GM15510 (cell line): Measurements from ENCODE around the gene IPPK.

Experiments used
- POLR2A ChIP-seq: IDR thresholded peaks from 3 replicates; pipeline ENCODE4 v1.6.1; 2011; ENCODE audit warnings: borderline replicate concordance; ENCODE audit not compliant: insufficient read length; ENCODE audit errors: extremely low read depth

The IPPK gene

DNA sequence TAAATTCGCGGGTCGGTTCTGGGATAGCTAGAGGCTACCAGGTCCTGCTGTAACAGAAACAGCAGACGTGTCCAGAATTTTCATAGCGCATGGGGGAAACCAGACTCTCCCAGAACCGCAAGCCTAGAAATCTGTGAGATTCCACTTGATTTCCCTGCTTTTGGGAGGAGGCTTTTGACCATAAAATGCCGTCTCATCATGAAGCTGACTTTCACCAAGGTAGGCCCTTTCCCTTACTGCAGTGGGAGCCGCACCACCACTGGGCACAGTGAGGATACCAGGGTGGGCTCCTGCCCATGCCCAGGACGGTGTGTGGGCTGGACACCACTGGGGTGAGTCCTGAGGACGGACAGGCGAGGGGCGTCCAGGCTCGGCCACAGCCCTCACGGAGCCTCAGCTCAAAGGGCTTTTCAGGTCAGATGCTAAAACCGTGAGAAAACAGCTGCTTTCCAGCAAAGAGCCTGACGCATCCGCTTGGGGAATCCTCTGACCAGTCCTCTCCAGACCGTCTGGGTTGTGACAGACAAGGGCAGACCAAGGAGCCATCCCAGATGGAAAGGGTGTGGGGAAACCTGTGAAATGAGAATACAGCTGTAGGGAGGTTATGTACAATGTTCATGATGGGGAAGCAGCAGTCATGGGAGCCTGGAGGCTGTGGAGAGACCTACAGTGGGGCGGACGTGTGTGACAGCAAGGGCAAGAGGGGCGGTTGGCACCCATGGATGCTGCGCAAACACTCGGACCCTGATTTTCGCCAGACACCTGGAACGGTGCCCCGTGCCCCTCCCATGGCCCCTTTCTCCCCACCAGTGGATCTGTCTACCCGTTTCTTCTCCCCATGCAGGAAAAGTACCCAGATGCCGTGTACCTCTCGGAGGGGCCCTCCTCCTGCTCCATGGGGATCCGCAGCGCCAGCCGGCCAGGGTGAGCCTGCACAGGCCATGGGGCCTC is 59.2 kb downstream of the IPPK start:
- no peak for TF ChIP-seq POLR2A

DNA sequence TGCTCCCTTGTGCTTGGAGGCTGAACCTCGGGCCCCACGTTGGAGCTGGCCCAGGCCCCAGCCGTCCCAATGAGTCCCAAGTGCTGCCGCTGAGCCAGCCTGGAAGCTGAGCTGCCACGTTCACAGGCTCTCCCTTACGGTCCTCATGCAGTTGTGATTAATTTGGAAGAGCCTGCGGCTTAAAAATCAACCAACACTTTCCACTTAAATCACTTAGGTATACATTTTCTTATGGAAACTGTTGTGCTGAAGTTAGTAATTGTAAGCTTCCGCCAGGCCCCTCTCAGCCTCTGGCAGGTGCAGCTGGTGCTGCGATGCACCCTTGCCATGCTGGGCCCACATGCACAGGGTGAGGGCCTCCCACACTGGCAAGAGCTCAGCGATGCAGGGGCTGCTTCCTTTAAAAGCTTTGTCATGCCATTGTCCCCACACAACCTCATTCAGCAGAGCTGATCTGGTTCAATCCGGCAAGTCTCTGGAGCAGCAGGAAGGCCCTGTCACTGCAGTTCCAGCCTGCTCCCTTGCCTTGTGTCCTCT is 61.0 kb downstream of the IPPK start:
- no peak for TF ChIP-seq POLR2A

- no peak for TF ChIP-seq POLR2A
Observed at GRCh38 chr9:92608241-92608908, 61.6 kb downstream of the IPPK start.

GRCh38 chr9:92607773-92608172 is 62.2 kb downstream of the IPPK start:
- TF ChIP-seq POLR2A, result no peak

DNA sequence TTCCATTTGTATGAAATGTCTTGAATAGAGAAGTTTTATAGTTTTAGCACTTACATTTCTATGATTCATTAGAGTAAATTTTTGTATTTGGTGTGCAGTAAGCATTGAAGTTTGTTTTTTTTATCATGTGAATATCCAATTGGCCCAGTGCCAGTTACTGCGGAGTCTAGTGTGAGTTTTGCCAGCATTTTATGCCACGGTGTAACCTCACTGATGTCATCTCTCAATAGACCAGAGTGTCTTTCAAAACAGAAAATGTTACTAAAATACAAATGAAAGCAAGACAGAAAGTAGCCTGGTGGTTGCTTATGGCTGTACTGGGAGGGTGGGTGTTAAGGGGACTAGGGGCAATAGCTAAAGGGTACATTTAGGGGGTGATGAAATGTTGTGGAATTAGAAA is 62.8 kb downstream of the IPPK start:
- no peak for TF ChIP-seq POLR2A

DNA sequence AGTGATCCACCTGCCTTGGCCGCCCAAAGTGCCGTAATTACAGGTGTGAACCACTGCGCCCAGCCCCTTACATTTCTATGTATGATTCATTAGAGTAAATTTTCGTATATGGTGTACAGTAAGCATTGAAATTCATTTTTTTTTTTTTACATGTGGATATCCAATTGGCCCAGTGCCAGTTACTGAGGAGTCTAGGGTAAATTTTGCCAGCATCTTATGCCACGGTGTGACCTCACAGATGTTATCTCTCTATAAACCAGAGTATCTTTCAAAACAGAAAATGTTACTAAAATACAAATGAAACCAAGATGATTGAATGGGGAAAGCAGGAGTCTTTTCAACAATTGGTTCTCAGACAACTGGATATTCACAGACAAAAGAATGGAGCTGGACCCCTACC is 64.7 kb downstream of the IPPK start:
- TF ChIP-seq POLR2A, result no peak

DNA sequence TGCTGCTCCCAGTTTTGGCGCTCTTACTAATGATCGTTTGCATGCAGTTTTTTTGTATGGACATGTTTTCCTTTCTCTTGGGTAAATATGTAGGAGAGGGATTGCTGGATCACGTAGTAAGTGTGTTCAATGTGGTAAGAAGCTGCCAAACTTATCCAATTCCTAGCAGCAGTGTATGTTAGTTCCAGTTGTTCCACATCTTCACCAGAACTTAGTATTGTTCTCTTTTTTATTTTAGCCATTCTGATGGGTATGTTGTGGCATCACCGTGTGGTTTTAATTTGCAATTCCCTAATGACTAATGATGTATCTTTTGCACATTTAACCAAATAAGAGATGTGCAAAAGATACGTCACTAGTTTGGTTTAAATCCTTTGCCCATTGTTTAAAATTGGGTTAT is 65.9 kb downstream of the IPPK start:
- TF ChIP-seq POLR2A, result no peak

DNA sequence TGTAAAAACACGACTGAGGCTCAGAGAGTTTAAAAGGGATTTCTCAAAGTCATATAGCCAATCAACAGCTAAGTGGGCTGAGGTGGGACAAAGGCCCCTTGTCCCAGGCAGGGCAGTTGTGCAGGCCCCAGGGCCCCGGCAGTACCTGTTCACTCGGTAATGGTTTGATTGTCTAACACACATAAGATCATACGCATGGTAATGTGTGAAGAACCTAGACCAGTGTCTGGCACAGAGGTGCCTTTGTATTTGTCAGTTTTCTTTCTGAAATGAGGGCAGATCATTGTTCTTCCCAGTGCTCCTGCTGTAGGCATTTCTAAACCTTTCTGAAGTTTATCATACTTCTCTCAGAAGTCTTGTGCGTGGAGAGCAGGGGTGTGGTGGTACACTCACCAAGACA is 66.8 kb downstream of the IPPK start:
- no peak for TF ChIP-seq POLR2A

- no peak for TF ChIP-seq POLR2A
Observed at GRCh38 chr9:92602413-92602812, 67.5 kb downstream of the IPPK start.

- no peak for TF ChIP-seq POLR2A
Observed at GRCh38 chr9:92601451-92601850, 68.5 kb downstream of the IPPK start.

DNA sequence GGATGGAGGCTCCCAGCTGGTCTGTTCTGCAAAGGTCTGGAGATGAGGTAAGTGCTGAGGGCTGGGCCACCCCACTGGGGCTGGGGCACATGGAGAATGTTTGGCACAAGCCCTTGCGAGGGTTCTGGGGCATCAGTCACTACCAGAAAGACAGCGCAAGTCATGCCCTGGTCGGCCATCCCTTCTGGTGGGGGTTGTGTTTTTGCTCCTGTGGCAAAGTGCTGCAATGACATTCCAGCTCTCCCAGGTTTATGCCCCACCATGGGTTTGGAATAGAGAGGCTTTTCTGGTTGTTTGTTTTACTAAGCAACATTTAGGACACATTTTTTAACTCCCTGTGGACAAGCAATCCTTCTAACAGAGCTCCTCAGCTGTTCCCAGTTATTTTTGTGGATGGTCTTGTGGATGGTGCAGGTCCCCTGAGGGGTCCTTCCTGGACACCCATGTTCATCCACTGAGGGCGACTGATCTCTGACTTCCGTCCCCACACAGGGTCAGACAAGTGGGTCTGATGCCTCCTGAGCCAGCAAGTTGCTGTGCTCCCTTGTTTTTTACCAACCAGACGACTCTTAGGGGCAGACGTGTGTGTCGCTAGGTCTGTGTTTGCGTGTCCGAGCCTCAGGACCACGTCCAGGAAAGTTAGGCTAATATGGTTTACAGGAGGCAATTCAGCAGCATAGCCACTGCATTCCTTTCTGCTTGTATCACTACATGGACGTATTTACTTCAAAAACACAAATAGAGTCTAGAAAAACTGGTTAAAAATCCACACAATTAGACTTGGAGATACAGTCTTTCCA is 69.3 kb downstream of the IPPK start:
- no peak for TF ChIP-seq POLR2A

DNA sequence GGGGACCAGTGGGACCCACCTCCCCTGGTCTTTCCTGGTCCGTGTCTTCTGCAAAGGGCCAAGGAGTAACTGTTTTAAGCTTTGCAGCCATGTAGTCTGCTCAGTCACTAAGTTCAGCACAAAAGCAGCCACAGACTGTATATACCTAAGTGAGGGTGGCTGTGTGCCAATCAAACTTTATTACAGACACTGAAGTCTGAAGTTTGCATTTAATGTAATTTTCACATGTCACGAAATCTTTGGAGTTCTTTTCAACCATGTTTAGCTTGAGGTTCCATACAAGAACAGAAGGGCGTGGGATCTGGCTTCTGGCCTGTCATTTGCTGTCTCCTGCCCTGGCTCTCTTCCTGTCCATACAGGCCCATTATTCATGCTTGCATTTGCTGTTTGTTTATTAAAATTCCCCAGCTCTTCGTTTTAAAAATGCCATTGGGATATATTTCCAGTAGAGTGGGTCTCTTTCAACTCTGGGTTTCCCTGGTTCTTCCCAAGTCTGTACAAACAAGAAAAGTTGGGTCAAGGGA is 69.9 kb downstream of the IPPK start:
- TF ChIP-seq POLR2A, result no peak

GRCh38 chr9:92598382-92598781 is 71.5 kb downstream of the IPPK start:
- TF ChIP-seq POLR2A, result no peak

GRCh38 chr9:92595930-92596329 is 74.0 kb downstream of the IPPK start:
- no peak for TF ChIP-seq POLR2A
